ENCODE data around the gene USP37.

USP37 gene

DNA sequence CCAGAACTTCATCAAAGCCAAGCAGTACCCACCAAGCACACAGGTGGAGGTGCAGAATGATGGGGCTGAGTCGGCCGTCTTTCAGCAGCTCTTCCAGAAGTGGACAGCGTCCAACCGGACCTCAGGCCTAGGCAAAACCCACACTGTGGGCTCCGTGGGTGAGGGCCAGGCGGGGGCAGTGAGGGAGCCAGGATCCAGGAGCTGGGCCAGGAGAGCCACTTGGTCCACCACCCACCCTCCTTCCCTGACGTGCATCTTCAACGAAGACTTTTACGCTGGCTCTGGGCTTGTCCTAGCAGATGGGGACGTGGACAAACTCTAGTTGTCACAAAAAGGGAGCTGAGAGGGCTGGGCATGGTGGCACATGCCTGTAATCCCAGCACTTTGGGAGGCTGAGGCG, 137.4 kb downstream of the USP37 start:
- no peak for DNase-seq

DNA sequence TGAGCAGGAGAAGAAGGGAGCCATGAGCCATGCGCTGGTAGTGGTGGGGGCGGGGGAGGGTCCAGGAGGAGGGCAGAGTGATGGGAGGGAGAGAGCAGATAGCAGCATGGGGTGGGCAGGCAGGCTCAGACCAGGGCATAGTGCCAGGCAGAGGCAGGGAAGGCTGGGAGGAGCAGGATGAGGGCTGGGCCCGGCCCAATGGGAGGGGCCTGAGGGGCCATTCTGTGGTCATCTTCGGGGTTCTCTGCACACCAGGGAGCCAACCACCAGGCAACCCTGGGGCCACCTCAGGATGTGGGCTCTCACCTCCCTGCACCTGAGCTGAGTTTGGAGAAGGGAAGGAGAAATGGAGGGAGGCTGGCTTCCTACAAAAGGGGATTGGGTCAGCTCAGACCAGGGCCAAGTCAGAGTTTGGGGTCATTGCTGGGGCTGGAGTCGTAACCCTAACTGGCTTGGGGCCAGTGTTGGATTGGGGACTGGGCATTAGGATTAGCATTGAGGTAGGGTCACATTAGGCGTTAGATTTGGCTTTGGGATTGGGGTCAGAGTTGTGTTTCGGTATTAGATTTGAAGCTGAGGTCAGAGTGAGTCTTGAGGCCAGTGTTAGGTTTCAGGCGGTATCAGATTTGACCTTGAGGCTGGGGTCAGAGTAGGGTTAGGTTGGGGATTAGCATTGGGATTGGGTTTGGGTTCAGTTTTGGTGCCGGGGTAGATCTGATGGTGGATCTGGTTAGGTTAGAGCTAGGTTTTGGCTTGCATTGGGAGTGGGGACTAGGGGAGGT, 138.0 kb downstream of the USP37 start:
- no peak for DNase-seq

DNA sequence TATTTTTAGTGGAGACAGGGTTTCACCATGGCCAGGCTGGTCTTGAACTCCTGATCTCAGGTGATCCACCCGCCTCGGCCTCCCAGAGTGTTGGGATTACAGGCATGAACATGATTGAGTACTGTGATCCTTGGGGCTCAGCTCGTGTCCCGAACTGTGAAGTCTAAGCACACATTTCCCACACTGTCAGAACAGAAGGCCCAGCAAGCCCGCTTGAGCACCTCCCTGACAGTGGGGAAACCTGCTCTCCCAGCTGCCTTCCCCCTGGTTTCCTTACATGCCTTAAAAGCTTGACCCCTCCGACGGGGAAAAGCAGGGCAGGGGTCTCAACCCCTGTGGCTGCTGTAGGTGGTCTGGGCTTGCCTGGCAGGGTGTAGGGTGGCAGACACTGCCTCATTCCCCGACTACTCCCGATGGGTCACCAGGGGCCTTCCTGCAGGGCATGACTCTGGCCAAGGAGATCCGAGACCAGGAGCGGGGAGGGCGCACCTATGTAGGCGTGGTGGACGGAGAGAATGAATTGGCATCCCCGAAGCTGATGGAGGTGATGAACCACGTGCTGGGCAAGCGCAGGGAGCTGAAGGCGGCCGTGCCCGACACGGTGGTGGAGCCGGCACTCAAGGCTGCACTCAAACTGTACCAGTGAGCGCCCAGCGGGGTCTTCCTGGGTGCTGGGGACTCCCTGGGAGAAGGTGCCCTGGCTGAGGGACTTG, 139.1 kb downstream of the USP37 start:
- DNase-seq = no peak

DNA sequence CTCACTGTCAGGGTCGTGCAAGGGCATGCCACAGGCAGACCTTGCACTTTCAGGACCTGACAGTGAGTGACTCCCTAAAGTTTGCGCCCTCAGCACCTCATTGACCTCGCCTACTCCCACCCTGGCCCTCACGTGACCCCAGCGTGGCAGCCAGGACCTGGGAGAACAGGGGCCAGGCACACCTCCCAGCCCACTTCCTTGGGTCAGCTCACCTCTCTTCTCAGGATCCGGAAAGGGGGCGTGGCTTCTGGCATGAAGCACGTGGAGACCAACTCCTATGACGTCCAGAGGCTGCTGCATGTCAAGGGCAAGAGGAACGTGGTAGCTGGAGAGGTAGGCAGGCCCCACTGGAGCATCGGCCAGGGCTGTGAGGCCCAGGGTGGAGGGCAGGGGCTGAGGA, 140.4 kb downstream of the USP37 start:
- no peak for DNase-seq

DNA sequence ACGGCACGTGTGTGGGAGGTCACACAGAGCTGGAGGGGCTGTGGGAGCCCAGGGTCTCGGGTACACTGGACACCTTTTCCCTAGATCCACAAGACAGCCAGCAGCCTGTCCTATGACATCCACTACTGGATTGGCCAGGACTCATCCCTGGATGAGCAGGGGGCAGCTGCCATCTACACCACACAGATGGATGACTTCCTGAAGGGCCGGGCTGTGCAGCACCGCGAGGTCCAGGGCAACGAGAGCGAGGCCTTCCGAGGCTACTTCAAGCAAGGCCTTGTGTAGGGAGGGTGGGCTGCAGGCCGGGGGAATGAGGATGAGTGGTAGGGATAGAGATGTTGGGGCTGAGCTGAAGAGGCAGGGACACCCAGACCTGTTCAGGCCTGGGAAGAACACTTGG, 142.6 kb downstream of the USP37 start:
- no peak for DNase-seq

DNA sequence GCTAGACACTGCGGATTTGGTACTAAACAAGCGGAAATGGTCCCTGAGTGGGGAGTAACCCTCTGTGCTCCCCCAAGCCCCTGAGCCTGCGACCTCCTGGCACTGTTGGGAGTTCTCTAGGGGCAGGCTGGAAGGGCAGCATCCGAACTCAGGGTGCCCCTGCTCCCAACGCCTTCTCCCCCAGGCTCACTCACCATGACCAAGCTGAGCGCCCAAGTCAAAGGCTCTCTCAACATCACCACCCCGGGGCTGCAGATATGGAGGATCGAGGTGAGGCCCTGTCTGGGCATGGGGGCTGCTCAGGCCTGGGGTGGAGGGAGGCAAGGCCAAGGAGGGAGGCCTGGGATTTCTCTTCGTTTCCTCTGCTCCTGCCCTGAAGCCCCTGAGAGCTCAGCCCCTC, 144.6 kb downstream of the USP37 start:
- DNase-seq = no peak

DNA sequence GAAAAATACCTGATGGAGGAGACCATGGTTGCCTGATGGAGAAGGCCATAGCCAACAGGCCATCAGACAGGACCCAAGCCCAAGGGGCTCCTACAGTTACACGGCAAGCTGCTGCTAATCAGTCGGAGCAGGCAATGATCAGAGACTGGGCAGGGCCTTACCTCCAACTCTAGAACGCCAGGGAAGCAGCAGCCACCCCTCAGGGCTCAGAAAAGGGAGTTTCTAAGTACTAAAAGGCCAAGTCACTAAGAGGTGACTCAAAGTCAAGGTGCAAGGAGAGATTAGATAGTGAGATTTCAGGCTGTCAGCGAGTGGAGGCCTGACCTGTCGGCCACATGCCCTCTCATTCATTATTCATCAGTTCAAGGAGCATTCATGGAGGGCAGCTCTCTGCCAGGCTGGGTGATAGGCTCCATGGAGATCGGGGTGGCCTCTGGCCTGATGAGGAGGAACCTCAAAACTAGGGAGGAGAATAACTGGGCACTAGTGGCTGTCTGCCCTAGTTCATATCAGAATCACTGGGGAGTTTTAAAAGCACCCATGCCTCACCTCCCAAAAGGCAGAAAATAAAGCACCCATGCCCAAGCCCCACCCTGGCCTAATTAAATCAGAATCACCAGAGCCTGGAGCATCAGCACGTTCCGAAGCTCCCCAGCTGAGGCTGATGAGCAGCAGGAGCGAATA, 145.6 kb downstream of the USP37 start:
- DNase-seq = no peak

DNA sequence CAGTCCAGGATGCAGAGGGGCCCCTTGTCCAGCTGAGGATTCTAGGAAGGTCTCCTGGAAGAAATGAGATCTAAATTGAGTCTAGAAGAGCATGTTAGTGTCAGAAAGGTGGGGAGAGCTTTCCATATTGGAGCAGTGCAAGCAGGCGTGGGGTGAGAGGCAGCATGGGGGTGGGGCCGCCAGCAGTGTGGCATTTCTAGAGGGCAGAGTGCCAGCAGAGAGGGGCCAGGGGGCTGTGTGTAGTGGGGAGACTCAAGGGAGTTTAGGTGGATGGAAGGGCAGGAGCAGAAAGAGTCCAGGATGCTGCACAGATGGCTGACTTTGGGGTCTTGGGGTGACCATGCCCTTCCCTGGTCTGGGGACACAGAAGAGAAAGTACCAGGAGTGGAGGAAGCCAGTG, 147.1 kb downstream of the USP37 start:
- no peak for DNase-seq

DNA sequence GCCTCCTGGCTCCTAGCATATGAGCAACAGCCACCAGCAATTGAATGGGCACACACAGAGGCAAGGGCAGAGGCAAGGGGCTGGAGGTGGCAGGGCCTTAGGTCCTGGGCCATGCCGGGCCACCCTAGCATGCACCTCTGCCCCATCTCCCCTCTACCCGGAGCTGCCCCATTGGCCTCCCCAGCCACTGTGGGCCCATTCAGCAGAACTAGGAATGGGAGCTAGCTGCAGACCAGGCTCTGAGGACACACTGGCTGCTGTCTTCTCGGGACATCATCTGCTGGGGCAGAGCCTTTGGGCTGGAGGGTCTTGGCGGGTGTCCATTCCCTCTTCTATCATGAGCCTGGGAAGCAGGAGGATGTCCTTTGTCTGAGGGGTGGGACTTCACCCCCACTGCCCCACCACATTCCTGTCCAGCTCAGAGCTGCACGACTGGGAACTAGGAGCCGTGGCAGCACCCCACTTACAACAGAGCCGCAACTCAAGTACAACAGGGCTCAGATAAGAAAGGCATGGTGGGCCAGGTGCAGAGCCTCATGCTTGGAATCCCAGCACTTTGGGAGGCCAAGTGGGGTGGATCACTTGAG, 148.4 kb downstream of the USP37 start:
- no peak for DNase-seq

DNA sequence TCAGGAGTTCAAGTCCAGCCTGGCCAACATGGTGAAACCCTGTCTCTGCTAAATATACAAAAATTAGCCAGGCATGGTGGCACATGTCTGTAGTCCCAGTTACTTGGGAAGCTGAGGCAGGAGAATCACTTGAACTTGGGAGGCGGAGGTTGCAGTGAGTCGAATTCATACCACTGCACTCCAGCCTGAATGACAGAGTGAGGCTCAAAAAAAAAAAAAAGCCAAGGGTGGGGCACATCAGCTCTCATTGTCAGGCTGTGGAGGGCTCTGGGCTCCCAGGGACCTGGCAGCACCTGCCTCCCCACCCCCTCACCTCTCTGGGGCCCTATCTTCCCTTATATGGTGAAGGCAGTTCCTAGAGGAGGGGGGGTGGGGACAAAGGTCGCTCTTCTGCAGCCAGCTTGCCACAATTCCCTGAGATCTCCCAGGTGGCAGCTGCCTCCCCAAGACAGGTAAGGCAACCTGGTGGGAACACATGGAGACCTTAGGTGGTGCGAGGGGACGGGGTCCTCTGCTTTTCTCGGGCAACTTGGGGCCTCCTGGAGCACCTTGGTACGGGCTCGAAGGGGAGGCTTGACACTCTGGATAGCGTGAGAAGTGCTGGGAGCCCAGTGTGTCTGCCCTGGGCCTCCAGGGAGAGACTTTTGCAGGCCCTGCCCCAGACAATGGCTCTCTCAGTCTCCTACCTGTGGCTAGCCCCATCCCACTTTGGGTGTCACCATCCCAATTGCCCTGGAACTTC, 149.3 kb downstream of the USP37 start, which contains the start of gene VIL1:
Gene VIL1 (plus strand): TSS at position 407 of the 742 bp plus-strand sequence. CDS start 4,656 bp downstream, outside the sequence.
- peak; percentile 20 for DNase-seq

DNA sequence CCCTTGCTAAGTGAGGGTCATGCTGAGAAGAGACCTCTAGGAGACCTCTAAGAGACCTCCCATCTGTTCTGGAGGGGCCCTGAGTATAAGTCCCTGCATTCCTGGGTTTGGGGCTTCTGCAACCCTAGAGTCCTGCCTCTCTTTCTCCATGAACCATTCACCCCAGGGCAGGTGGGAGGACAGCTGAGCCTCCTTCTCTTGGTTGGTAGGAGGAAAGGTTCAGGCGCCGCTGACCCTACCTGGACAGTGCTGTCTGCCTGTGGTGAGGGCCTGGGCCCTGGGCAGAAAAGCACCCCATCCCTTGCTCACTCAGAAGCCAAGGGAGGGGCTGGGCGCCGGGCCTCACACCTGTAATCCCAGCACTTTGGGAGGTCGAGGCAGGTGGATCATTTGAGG, 149.8 kb downstream of the USP37 start:
- DNase-seq = no peak

DNA sequence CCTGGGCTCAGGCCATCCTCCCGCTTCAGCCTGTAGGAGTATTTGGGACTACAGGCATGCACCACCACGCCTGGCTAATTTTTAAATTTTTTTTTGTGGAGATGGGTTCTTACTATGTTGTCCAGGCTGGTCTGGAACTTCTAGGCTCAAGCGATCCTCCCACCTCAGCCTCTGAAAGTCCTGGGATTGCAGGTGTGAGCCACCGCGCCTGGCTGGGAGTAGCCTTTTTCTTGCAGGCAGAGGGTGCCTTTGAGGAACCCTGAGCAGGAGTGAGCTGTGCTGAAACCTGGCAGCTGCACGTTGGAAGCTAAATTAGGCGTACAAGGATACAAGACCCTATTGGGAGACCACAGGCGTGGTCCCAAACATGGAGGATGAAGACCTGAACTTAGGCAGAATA, 160.4 kb downstream of the USP37 start:
- DNase-seq = no peak

DNA sequence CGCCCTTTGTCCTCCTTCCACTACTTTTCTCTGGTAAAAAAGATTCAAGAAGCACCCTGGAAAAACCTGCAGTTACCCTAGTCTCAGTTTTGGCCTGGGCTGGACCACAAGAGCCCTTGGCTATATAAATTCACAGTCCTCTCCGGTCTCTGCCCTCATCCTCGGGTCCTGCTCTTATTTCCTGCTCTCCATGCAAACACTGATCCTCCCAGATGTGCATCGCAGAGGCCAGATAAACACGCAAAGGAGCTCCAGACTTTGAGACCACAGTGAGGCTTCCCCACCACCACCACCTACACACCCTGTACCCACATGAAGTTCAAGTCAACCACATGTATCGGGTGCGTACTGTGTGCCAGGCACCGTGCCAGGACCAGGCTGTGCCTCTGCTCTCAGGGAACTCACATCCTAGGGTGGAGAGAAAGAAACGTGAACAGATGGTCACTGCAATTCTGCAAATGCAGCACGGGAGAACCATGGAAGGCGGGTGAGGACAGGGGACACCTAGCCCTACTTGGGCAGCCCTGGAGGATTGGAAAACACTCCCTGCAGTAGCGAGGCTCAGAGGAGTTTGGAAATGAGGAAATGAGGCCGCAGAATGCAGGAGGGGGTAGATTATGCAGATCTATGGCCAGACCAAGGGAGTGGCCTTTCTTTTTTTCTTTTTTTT, 161.1 kb downstream of the USP37 start:
- no peak for DNase-seq

DNA sequence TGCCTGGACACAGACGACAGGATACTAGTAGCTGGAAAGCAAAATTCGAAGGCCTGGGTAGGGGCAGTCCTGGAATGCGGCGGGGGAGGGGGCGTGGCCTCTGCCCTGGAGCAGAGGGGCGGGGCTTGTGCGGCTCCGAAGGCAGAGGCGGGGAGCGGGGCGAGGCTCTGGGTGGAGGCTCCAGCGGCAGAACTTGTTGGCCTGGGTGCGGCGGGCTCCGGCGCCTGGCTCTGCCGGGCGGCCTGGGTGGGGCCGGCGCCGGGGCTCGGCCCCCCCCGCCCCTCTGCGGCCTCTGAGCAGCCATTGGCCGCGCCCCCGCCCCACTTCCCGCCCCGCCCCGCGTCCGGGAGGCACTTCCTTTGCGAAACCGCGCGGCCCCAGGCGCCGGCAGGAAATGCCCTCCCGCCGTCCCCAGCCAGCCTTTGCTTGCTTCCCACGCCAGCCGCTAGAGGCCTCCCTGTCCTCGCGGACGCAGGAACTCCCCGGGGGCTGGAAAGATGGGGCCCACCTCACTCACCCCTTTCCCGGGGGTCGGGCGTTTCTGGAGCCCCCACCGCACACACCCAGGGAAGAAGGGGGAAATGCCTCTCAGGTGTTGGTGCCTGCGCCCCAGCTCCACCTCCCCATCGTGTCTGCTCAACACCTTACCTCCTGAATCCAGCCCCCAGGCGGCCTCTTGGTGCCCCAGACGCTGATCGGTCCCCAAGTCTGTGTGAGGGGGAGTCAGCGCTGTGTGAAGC, 161.8 kb downstream of the USP37 start:
- DNase-seq = peak; percentile 93

DNA sequence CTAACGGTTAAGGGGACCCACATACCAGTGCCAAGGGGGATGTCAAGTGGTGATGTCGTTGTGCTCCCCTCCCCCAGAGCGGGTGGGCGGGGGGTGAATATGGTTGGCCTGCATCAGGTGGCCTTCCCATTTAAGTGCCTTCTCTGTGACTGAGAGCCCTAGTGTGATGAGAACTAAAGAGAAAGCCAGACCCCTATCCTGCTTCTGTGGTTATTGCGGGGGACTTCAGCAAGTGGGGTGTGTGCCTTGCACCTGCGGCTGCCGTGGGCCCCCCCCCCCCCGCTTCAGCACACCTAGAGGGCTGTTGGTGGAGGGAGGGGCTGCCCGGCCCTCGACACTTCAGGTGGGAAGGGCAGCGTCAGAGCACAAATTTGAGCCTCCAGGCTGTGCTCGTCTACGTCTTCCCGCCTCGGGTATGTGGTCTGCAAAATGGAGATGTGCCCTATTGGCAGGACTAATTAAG, 162.4 kb downstream of the USP37 start:
- peak; percentile 74 for DNase-seq

DNA sequence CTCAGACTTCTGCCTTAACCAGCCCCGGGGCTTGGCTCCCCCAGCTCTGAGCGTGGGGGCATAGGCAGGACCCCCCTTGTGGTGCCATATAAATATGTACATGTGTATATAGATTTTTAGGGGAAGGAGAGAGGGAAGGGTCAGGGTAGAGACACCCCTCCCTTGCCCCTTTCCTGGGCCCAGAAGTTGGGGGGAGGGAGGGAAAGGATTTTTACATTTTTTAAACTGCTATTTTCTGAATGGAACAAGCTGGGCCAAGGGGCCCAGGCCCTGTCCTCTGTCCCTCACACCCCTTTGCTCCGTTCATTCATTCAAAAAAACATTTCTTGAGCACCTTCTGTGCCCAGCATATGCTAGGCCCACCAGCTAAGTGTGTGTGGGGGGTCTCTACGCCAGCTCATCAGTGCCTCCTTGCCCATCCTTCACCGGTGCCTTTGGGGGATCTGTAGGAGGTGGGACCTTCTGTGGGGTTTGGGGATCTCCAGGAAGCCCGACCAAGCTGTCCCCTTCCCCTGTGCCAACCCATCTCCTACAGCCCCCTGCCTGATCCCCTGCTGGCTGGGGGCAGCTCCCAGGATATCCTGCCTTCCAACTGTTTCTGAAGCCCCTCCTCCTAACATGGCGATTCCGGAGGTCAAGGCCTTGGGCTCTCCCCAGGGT, 162.9 kb downstream of the USP37 start:
- DNase-seq = no peak

DNA sequence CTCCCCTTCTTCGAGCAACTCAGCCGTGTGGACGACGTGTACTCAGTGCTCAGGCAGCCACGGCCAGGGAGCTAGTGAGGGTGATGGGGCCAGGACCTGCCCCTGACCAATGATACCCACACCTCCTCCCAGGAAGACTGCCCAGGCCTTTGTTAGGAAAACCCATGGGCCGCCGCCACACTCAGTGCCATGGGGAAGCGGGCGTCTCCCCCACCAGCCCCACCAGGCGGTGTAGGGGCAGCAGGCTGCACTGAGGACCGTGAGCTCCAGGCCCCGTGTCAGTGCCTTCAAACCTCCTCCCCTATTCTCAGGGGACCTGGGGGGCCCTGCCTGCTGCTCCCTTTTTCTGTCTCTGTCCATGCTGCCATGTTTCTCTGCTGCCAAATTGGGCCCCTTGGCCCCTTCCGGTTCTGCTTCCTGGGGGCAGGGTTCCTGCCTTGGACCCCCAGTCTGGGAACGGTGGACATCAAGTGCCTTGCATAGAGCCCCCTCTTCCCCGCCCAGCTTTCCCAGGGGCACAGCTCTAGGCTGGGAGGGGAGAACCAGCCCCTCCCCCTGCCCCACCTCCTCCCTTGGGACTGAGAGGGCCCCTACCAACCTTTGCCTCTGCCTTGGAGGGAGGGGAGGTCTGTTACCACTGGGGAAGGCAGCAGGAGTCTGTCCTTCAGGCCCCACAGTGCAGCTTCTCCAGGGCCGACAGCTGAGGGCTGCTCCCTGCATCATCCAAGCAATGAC, 163.6 kb downstream of the USP37 start:
- no peak for DNase-seq

DNA sequence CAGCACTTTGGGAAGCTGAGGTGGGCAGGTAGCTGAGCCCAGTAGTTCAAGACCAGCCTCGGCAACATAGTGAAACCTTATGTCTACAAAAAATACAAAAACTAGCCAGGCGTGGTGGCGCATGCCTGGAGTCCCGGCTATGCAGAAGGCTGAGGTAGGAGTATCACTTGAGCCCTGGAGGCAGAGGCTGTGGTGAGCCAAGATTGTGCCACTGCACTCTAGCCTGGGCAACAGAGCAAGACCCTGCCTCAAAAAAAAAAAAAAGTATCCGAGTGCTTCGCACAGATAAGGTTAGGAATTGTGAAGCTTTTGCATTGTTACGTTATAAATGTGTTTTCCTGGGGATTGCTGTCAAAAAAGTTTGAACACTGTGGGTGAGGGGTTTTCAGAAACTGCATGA, 164.3 kb downstream of the USP37 start:
- no peak for DNase-seq

DNA sequence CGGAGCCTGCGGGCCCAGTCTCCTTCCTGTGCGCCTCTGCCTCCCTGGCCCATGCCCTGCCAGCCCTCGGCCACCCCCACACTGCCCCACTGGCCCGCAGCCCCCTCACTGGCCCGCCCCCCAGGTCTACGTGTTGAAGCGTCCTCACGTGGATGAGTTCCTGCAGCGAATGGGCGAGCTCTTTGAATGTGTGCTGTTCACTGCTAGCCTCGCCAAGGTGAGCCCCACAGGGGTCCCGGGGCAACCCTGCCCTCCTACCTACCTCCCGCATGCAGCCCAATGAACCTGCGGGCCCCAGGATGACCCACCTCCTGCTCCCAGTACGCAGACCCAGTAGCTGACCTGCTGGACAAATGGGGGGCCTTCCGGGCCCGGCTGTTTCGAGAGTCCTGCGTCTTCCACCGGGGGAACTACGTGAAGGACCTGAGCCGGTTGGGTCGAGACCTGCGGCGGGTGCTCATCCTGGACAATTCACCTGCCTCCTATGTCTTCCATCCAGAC, 165.2 kb downstream of the USP37 start:
- no peak for DNase-seq
